Measurements from ENCODE around the gene SLFNL1.

GRCh38 chr1:41053316-41053715, 31.8 kb upstream of the SLFNL1 start:
- TF ChIP-seq CTCF (IDR thresholded peaks at IDR 0.05; ENCODE audit: low read length) (no peak), EZH2 (optimal IDR thresholded peaks at IDR 0.05; ENCODE audit: low read depth, low read length) (no peak), EZH2phosphoT487 (IDR thresholded peaks at IDR 0.05; ENCODE audit: low read length) (no peak)
